Vagina (tissue), 2 donors: ENCODE data around the gene TNFRSF21.

Experiments used
- POLR2AphosphoS5 ChIP-seq, 2 donors: sonication (generic); formaldehyde crosslinking; IDR thresholded peaks; one replicate each; pipeline ENCODE4 v1.9.0; 2017; ENCODE audit warnings: antibody characterized with exemption in 2 of 2, mild to moderate bottlenecking in 2 of 2, low read depth in 1 of 2; ENCODE audit not compliant: insufficient read depth in 1 of 2
- TF ChIP-seq, protein P1 (sequence below), 3 experiments: fragments of 450-650 bp in 2 of 3; fragments of 200-600 bp in 1 of 3; sonication (generic) in 1 of 3; IDR thresholded peaks; one replicate each; pipeline ENCODE4 v1.5.1; 2017 to 2019; ENCODE audit warnings: antibody characterized with exemption in 3 of 3, mild to moderate bottlenecking in 2 of 3, moderate library complexity in 2 of 3

DNA sequence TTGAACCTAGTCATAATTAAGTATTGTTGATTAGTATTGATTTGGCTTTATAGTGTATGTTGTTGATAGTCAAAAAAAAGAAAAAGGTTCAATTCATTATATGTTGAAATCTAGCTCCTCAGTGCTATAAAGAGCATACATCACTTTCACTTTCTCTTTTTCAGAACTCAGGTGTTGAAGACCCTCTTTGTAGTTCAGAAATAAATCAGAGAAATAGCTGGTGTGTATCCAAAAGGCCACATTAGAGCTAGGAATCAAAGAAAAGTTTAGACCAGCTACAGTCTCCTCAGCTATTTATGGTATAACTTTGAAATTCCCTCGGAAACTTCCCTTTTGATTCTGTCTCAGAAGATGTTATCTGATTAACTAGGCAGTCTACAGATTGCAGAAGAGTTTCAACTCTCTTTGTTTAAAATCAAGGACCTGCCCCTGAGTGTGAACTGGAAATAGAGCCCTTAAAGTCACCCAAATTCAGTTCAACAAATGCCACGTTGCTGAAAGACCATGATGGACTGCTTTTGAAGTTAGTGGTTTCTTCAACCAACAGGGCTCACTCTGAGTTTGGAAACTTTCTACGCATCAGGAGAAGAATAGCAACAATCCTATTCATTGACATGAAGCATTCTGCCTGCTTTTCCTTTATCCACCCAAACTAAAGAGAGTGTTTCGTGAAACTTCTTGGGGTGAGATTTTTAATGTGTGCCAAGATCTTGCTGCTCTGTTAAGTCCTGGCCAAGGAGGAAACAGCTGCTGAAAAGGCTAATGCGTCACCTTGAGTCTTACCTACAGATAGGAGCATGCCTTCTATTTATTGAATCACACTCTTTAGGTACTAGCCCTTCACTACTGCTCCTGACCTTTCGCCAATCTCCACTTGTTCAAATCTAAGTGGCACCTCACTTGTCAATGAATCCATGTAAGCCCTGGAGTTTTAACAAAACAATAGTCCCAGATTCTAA lies 111.7 kb downstream of the TNFRSF21 start:
- TF ChIP-seq, protein P1, sequence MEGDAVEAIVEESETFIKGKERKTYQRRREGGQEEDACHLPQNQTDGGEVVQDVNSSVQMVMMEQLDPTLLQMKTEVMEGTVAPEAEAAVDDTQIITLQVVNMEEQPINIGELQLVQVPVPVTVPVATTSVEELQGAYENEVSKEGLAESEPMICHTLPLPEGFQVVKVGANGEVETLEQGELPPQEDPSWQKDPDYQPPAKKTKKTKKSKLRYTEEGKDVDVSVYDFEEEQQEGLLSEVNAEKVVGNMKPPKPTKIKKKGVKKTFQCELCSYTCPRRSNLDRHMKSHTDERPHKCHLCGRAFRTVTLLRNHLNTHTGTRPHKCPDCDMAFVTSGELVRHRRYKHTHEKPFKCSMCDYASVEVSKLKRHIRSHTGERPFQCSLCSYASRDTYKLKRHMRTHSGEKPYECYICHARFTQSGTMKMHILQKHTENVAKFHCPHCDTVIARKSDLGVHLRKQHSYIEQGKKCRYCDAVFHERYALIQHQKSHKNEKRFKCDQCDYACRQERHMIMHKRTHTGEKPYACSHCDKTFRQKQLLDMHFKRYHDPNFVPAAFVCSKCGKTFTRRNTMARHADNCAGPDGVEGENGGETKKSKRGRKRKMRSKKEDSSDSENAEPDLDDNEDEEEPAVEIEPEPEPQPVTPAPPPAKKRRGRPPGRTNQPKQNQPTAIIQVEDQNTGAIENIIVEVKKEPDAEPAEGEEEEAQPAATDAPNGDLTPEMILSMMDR (IDR thresholded peaks at IDR 0.05) = no peak
- no peak for TF ChIP-seq POLR2AphosphoS5 (IDR thresholded peaks at IDR 0.05; ENCODE audit: insufficient read depth in 1 of 2, low read depth in 1 of 2)
